ENCODE data around the gene USP17L22. TPM values are rescaled to one million over a fixed set of nuclear protein-coding genes. Genes with fewer than 3 reads are reported as not detected.
"Not testable (repeated sequence)": the region's sequence is repeated elsewhere in the genome, so short reads cannot be mapped to it uniquely, and the experiment has no call there.

USP17L22 gene
- total and polyA plus RNA-seq, 5 donors from 2014 or later, result not detected

GRCh38 chr4:9247953-9248680 lies 19.3 kb upstream of the USP17L22 start, which contains the start of gene USP17L18:
Gene USP17L18 (plus strand): TSS chr4:9248630. CDS start chr4:9248630, 0 bp downstream.
- H3K36me3 ChIP-seq (ENCODE audit: control insufficient read depth, insufficient read depth, low read length); H3K4me1 Mint-ChIP-seq; H3K4me3 Mint-ChIP-seq; ATAC-seq (ENCODE audit: low read depth in 2 of 2); H3K27me3 Mint-ChIP-seq; H3K27ac ChIP-seq (ENCODE audit: insufficient read depth, low read length, poor library complexity, severe bottlenecking); H3K4me1 ChIP-seq (ENCODE audit: control insufficient read depth, insufficient read depth, low read length, poor library complexity, severe bottlenecking); H3K27me3 ChIP-seq (ENCODE audit: control insufficient read depth, insufficient read depth, low read length); H3K36me3 Mint-ChIP-seq; H3K27ac Mint-ChIP-seq; H3K9me3 ChIP-seq (ENCODE audit: control insufficient read depth in 2 of 2, low read length in 2 of 2); H3K9me3 Mint-ChIP-seq; H3K4me3 ChIP-seq (ENCODE audit: low read depth, low read length): not testable (repeated sequence)
- DNase-seq, result peak in 1 of 3 donors; percentile 0

GRCh38 chr4:9253078-9253477 lies 14.3 kb upstream of the USP17L22 start, which contains the start of gene USP17L19:
Gene USP17L19 (plus strand): TSS chr4:9253378. CDS start chr4:9253378, 0 bp downstream.
- H3K27me3 Mint-ChIP-seq; ATAC-seq (ENCODE audit: low read depth in 2 of 2); DNase-seq; H3K27ac ChIP-seq (ENCODE audit: insufficient read depth, low read length, poor library complexity, severe bottlenecking); H3K27ac Mint-ChIP-seq; H3K4me3 ChIP-seq (ENCODE audit: low read depth, low read length); H3K9me3 Mint-ChIP-seq; H3K4me1 Mint-ChIP-seq; H3K36me3 ChIP-seq (ENCODE audit: control insufficient read depth, insufficient read depth, low read length); H3K36me3 Mint-ChIP-seq; H3K4me3 Mint-ChIP-seq; H3K9me3 ChIP-seq (ENCODE audit: control insufficient read depth in 2 of 2, low read length in 2 of 2); H3K4me1 ChIP-seq (ENCODE audit: control insufficient read depth, insufficient read depth, low read length, poor library complexity, severe bottlenecking); H3K27me3 ChIP-seq (ENCODE audit: control insufficient read depth, insufficient read depth, low read length): not testable (repeated sequence)

GRCh38 chr4:9257824-9258223 lies 9.6 kb upstream of the USP17L22 start, which contains the start of gene USP17L20:
Gene USP17L20 (plus strand): TSS chr4:9258124. CDS start chr4:9258124, 0 bp downstream.
- not testable (repeated sequence) for H3K9me3 ChIP-seq (ENCODE audit: control insufficient read depth in 2 of 2, low read length in 2 of 2); H3K27ac Mint-ChIP-seq; DNase-seq; H3K27me3 ChIP-seq (ENCODE audit: control insufficient read depth, insufficient read depth, low read length); H3K27ac ChIP-seq (ENCODE audit: insufficient read depth, low read length, poor library complexity, severe bottlenecking); H3K36me3 Mint-ChIP-seq; H3K4me1 ChIP-seq (ENCODE audit: control insufficient read depth, insufficient read depth, low read length, poor library complexity, severe bottlenecking); H3K4me3 ChIP-seq (ENCODE audit: low read depth, low read length); H3K27me3 Mint-ChIP-seq; H3K4me3 Mint-ChIP-seq; H3K36me3 ChIP-seq (ENCODE audit: control insufficient read depth, insufficient read depth, low read length); H3K9me3 Mint-ChIP-seq; H3K4me1 Mint-ChIP-seq; ATAC-seq (ENCODE audit: low read depth in 2 of 2)

- not testable (repeated sequence) for H3K4me3 ChIP-seq (ENCODE audit: low read depth, low read length); H3K4me3 Mint-ChIP-seq; H3K27ac ChIP-seq (ENCODE audit: insufficient read depth, low read length, poor library complexity, severe bottlenecking); H3K36me3 Mint-ChIP-seq; H3K27ac Mint-ChIP-seq; H3K9me3 ChIP-seq (ENCODE audit: control insufficient read depth in 2 of 2, low read length in 2 of 2); H3K36me3 ChIP-seq (ENCODE audit: control insufficient read depth, insufficient read depth, low read length); DNase-seq; ATAC-seq (ENCODE audit: low read depth in 2 of 2); H3K9me3 Mint-ChIP-seq; H3K27me3 Mint-ChIP-seq; H3K27me3 ChIP-seq (ENCODE audit: control insufficient read depth, insufficient read depth, low read length); H3K4me1 Mint-ChIP-seq; H3K4me1 ChIP-seq (ENCODE audit: control insufficient read depth, insufficient read depth, low read length, poor library complexity, severe bottlenecking)
These were observed 4.8 kb upstream of the USP17L22 start, which contains the start of gene USP17L21 for GRCh38 chr4:9262572-9262971. Gene USP17L21 (plus strand): TSS chr4:9262872. CDS start chr4:9262872, 0 bp downstream.

GRCh38 chr4:9271719-9272118 lies 4.3 kb downstream of the USP17L22 start:
- H3K4me1 ChIP-seq (ENCODE audit: control insufficient read depth, insufficient read depth, low read length, poor library complexity, severe bottlenecking); H3K36me3 Mint-ChIP-seq; ATAC-seq (ENCODE audit: low read depth in 2 of 2); H3K4me3 ChIP-seq (ENCODE audit: low read depth, low read length); H3K9me3 ChIP-seq (ENCODE audit: control insufficient read depth in 2 of 2, low read length in 2 of 2); H3K4me3 Mint-ChIP-seq; H3K27me3 Mint-ChIP-seq; H3K4me1 Mint-ChIP-seq; H3K36me3 ChIP-seq (ENCODE audit: control insufficient read depth, insufficient read depth, low read length); H3K27me3 ChIP-seq (ENCODE audit: control insufficient read depth, insufficient read depth, low read length); H3K27ac ChIP-seq (ENCODE audit: insufficient read depth, low read length, poor library complexity, severe bottlenecking); DNase-seq; H3K9me3 Mint-ChIP-seq; H3K27ac Mint-ChIP-seq: not testable (repeated sequence)

Other genes starting within 250 kb of the USP17L22 start
- not detected for gene FAM90A26, start 97.2 kb upstream of the USP17L22 start, total RNA-seq
- gene FAM90A26, start 97.2 kb upstream of the USP17L22 start, polyA plus RNA-seq, result not detected
- gene USP17L10, start 57.0 kb upstream of the USP17L22 start, total RNA-seq, result not detected
- not detected for gene USP17L10, start 57.0 kb upstream of the USP17L22 start, polyA plus RNA-seq
- not detected for gene USP17L11, start 52.2 kb upstream of the USP17L22 start, total RNA-seq
- gene USP17L11, start 52.2 kb upstream of the USP17L22 start, polyA plus RNA-seq, result not detected
- gene USP17L12, start 47.5 kb upstream of the USP17L22 start, total RNA-seq, result not detected
- gene USP17L12, start 47.5 kb upstream of the USP17L22 start, polyA plus RNA-seq, result not detected
- gene USP17L13, start 42.7 kb upstream of the USP17L22 start, total RNA-seq, result not detected
- gene USP17L13, start 42.7 kb upstream of the USP17L22 start, polyA plus RNA-seq, result not detected
- gene USP17L15, start 33.2 kb upstream of the USP17L22 start, total RNA-seq, result not detected
- gene USP17L15, start 33.2 kb upstream of the USP17L22 start, polyA plus RNA-seq, result not detected
- gene USP17L17, start 23.7 kb upstream of the USP17L22 start, total RNA-seq, result not detected
- gene USP17L17, start 23.7 kb upstream of the USP17L22 start, polyA plus RNA-seq, result not detected
- not detected for gene USP17L18, start 19.0 kb upstream of the USP17L22 start, total RNA-seq
- gene USP17L18, start 19.0 kb upstream of the USP17L22 start, polyA plus RNA-seq, result not detected
- not detected for gene USP17L19, start 14.2 kb upstream of the USP17L22 start, total RNA-seq
- gene USP17L19, start 14.2 kb upstream of the USP17L22 start, polyA plus RNA-seq, result not detected
- not detected for gene USP17L20, start 9.5 kb upstream of the USP17L22 start, total RNA-seq
- not detected for gene USP17L20, start 9.5 kb upstream of the USP17L22 start, polyA plus RNA-seq
- not detected for gene USP17L21, start 4.7 kb upstream of the USP17L22 start, total RNA-seq
- not detected for gene USP17L21, start 4.7 kb upstream of the USP17L22 start, polyA plus RNA-seq
- not detected for gene USP17L24, start 57.5 kb downstream of the USP17L22 start, total RNA-seq
- gene USP17L24, start 57.5 kb downstream of the USP17L22 start, polyA plus RNA-seq, result not detected
- gene USP17L25, start 62.3 kb downstream of the USP17L22 start, total RNA-seq, result not detected
- gene USP17L25, start 62.3 kb downstream of the USP17L22 start, polyA plus RNA-seq, result not detected
- gene USP17L26, start 67.0 kb downstream of the USP17L22 start, total RNA-seq, result not detected
- gene USP17L26, start 67.0 kb downstream of the USP17L22 start, polyA plus RNA-seq, result not detected
- gene USP17L5, start 71.8 kb downstream of the USP17L22 start, total RNA-seq, result not detected
- gene USP17L5, start 71.8 kb downstream of the USP17L22 start, polyA plus RNA-seq, result not detected
- not detected for gene USP17L27, start 76.5 kb downstream of the USP17L22 start, total RNA-seq
- gene USP17L27, start 76.5 kb downstream of the USP17L22 start, polyA plus RNA-seq, result not detected
- gene USP17L28, start 81.3 kb downstream of the USP17L22 start, total RNA-seq, result not detected
- not detected for gene USP17L28, start 81.3 kb downstream of the USP17L22 start, polyA plus RNA-seq
- not detected for gene USP17L29, start 86.0 kb downstream of the USP17L22 start, total RNA-seq
- gene USP17L29, start 86.0 kb downstream of the USP17L22 start, polyA plus RNA-seq, result not detected
- not detected for gene USP17L30, start 95.5 kb downstream of the USP17L22 start, total RNA-seq
- not detected for gene USP17L30, start 95.5 kb downstream of the USP17L22 start, polyA plus RNA-seq
- not detected for gene DEFB131A, start 176.8 kb downstream of the USP17L22 start, total RNA-seq
- not detected for gene DEFB131A, start 176.8 kb downstream of the USP17L22 start, polyA plus RNA-seq